Forelimb muscle (tissue), 1 donor: ENCODE measurements around the gene KRT31. TPM values are rescaled to one million over a fixed set of nuclear protein-coding genes. Genes with fewer than 3 reads are reported as not detected.
"Not testable (repeated sequence)": the region's sequence is repeated elsewhere in the genome, so short reads cannot be mapped to it uniquely, and the experiment has no call there.

Source experiments
- DNase-seq: peaks from one replicate; pipeline ENCODE4 v3.0.0-alpha.2; 2013; ENCODE audit warnings: low read depth
- polyA plus RNA-seq: library from polyadenylated mRNA; unstranded; fragments of 120-200 nt; gene quantifications from one replicate; pipeline ENCODE4 v1.2.1, GENCODE V29; 2013; ENCODE audit not compliant: insufficient read length

Gene KRT31
- polyA plus RNA-seq, 1 donor = 5.9 TPM

DNA sequence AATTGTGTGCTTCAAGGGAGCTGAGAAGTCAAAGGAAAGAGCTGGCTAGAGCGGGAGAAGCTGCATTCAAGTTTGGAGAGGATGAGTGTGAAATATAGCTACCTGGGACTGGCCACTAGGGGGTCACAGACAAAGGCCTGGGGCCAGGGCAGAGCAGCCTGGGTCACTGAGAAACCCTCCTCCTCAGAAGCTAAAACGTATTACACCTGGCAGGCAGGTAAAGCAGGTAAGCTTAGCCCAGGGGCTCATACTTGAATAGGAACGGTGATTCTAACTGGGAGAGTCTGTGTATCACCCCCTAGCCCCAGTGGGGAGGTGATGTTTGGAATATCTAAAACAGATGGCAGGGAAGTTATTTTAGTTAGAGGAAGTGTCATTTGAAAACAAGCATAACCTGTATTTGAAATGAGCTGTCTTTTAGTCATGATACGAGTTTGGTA lies 20.2 kb upstream of the KRT31 start:
- DNase-seq = no peak

DNA sequence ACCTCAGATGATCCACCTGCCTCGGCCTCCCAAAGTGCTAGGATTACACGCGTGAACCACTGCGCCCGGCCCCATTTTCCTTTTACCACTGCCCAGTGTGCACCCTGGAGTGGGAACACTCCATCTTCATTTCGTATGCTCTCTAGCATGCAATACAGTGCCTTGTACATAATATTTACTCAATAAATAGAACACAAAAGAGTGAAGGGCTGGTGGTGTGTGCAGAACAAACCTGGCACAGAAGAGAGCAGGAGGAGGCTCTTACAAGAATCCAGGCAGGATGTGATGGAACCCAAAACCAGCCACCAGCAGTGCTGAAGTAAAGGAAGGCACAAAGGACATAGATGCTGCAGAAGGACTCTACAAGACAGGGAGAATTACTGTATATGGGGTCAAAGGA lies 19.7 kb upstream of the KRT31 start:
- DNase-seq = no peak

DNA sequence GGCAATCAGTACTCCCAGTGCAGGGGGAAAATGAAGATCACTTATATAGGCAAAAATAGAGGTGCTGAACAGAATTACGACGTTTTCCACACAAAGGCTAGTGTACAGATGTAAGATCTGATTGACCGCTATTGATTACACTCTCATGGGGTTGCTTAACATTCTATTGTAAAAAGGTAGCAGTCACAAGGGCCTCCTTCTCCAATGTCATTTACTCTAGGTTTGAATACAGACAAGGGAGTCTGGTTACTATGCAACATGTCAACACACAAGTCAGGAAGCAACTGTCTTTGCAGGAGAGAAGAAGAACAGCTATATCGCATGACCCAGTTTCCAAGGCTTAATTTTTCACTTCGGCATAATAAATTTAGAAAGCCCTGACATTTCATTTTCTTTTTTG lies 19.1 kb upstream of the KRT31 start:
- no peak for DNase-seq

DNA sequence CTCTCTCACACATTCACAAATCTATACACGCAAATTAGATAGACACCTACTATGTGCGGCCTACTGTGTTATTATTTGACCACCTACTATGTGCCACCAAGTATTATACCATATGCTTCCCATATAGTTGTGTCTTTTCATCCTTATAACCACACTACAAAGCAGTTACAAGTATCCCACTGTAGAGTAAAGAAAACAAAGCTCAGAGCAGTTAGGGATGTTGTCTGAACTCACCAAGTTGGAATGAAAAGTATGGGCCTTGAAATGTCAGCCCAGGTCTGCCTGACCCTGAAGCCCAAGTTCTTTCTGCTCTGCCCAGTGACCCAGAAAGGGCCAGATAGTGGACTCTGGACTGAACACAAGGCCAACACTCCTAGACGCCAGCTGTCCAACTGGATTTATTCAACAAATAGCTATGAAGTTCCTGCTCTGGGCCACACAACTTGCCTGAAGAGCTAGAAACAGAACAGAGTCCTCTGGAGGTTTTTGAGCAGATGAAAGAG lies 18.5 kb upstream of the KRT31 start:
- no peak for DNase-seq

DNA sequence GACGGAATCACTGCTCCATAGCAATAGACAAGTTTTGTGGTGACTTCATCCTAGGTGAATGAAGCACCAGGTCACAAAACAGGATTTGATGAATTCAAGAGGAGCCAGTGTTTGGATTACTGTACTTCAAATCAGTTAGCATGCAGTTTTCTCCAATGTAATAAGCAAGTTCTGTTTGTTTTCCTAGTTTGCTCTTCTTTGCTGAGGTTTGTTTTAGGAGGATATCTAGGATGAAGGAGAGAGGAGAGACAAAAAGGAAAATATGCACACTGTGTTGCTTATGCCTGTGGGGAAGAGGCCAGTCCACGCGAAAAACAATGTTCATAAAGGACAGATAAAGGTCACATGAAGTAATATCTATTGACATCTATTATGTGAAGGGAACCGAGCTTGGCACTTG lies 18.0 kb upstream of the KRT31 start:
- DNase-seq = no peak

GRCh38 chr17:41413982-41414381 lies 16.6 kb upstream of the KRT31 start:
- no peak for DNase-seq

GRCh38 chr17:41413353-41413957 lies 16.0 kb upstream of the KRT31 start:
- DNase-seq = no peak

DNA sequence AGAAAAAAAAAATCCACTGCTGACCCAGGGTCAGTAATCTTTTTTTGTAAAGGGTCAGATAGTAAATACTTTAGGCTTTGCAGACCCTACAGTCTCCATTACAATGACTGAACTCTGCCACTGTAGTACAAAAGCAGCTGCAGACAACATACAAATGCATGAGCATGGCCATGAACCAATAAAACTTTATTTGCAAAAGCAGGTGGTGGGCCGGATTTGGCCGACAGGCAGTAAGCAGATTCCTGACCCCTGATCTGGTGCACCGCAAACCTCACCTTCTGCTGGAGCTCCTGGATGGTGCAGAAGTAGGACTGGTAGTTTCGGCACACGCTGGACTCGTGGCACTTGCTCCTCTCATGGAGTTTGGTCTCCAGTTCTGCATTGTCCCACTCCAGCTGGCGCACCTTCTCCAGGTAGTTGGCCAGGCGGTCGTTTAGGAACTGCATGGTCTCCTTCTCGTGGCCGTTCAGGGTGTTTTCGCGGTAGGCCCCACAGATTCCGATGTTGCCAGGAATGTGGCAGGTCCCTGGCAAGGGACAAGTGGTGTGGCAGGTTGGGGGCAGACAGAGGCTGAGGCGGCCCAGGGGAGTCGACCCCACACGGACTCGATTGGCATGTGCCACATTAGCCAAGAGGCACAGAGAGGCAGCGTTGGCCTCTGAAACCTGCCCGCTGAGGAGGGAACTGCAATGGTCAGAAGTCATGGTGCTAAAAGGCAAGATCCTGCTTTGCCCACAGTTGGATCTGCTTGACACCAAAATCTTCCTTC lies 13.8 kb upstream of the KRT31 start:
- no peak for DNase-seq

- DNase-seq = no peak
Observed at GRCh38 chr17:41407226-41407625, 9.8 kb upstream of the KRT31 start.

DNA sequence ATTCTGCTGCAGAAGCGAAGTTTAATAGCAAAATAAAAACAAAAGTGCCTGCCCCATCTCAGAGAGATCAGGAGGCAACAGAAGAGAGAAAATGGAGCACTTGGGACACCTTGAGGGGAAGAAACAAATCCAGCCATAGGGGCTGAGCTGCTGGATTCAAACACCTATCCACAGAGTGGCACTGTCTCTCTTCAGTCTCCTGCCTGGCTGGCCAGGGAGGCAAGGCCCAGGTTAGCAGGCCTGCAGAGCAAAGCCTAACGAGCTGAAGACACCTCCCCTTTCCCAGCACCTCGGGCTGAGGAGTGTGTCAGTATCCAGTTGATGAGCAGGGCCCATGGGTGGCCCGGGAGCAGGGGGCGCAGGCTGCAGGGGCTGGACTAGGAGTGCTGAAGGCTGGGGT lies 8.8 kb upstream of the KRT31 start:
- no peak for DNase-seq

DNA sequence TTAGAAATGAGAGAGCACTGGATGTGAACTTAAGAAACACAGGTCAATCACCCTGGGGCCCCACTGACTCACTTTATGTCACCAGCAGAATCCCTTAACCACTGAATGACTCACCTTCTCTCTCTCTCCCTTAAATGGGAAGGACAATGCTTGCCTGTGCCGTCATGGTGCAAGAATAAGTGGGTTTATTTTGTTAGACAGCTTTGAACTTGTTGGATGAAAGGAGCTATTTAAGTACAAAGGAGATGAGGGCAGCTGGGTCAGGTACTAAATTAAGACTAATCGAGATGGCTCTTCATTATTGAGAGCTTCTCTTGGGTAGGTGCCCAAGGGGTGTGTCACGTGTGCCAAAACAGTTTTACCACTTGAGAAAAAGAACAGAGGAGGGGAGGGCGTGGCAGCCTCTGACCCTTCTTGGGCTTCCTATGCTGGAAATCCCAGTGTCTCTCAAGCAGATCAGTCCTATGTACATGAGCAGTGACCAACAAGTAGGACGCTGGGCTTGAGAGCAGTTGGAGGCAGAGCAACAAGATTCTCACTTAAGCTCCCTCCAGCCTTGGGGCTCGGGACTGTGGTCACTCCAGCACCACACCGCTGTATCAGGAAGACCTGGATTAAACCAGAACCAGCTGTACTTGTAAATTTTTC lies 6.7 kb upstream of the KRT31 start:
- no peak for DNase-seq

GRCh38 chr17:41403404-41404023 lies 6.1 kb upstream of the KRT31 start:
- no peak for DNase-seq

GRCh38 chr17:41402161-41402560 lies 4.8 kb upstream of the KRT31 start:
- no peak for DNase-seq

- no peak for DNase-seq
Observed at GRCh38 chr17:41396340-41396739, 1.1 kb downstream of the KRT31 start.

- no peak for DNase-seq
Observed at GRCh38 chr17:41395611-41396010, 1.8 kb downstream of the KRT31 start.

DNA sequence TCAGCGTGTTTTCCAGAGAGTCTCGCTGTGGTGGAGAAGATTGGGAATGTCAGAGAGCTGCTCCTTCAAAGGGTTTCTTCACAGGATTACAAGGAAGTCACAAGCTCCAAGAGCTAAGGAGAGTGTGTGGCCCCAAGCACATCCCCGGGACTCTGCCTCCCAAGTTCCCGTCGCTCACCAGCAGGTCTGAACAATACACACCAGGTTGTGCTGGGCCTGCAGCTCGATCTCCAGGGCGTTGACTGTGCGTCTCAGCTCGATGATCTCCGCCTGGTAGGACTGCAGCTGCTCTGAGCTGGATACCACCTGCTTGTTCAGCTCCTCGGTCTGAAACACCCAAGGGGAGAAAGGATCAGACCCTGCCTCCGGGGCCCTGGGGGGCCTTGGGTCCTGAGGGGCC lies 2.4 kb downstream of the KRT31 start:
- DNase-seq = not testable (repeated sequence)

DNA sequence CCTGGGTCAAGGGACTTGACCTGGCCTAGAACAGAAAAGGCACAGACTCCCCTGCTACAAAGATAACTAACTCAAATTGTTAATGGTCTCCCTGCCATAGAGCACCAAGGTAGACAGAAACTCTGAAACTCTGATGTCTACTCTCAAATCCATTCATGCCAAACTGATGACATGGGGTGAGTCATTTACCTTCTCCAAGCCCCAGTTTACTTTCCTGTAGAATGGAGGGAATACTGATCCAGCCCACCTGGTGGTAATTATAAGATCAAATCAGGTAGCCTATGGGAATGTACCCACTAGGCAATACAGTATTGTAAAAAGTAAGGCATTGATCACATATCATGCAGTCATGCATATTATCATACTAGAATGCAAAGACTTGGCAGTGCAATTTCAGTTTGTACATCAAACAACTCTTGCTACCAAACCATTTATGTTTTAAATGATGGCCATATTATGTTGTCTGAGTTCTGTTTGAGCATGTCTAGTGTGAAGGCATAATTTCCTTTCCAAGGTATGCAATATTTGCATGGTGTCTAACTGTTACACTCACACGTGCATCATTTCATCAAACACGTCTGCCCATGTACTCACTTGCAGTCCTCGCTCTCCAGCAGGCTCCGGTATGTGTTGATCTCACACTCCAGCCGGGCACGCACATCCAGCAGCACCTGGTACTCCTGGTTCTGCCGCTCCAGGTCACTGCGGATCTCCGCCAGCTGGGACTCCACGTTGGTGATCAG lies 3.0 kb downstream of the KRT31 start:
- no peak for DNase-seq

GRCh38 chr17:41393826-41394225 lies 3.6 kb downstream of the KRT31 start:
- no peak for DNase-seq

DNA sequence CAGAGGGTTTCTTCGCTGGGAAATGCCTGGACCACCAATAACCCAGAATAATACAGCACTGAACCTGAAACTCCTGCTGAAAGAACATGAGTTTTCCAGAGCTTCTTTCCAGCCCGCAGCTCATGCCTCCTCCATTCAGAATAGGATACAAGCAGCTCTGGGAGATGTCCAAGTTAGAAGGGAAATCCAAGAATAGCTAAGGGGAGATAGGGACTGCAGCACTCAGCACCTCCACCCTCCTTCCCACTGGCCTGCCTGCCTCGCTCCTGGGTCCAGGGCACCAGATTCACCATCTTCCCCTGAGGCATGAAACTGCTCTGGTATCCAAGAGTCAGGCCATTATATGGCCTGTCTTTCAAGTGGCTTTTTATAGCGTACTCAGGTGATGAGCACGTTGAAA lies 4.1 kb downstream of the KRT31 start:
- no peak for DNase-seq

GRCh38 chr17:41392278-41392677 lies 5.1 kb downstream of the KRT31 start:
- no peak for DNase-seq

DNA sequence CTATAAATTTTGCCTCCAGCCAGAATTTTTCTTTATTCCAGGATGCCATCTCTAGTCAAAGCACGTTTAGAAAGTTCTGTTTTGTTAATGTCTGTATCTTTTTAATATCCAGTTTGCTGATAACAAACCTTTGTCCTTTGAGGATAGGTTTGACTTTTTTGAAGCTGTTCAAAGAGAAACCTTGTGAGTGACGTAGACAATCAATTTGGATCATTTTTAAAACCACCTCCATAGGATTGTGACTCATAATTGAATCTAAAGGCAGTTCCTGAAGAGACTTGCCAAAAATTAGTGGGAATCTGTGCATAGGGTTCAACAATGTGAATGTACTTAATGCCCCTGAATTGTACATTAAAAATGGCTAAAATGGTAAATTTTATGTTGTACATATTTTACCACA lies 5.9 kb downstream of the KRT31 start:
- DNase-seq = no peak
